ENCODE measurements around the gene MPEG1.

The MPEG1 gene, protein sequence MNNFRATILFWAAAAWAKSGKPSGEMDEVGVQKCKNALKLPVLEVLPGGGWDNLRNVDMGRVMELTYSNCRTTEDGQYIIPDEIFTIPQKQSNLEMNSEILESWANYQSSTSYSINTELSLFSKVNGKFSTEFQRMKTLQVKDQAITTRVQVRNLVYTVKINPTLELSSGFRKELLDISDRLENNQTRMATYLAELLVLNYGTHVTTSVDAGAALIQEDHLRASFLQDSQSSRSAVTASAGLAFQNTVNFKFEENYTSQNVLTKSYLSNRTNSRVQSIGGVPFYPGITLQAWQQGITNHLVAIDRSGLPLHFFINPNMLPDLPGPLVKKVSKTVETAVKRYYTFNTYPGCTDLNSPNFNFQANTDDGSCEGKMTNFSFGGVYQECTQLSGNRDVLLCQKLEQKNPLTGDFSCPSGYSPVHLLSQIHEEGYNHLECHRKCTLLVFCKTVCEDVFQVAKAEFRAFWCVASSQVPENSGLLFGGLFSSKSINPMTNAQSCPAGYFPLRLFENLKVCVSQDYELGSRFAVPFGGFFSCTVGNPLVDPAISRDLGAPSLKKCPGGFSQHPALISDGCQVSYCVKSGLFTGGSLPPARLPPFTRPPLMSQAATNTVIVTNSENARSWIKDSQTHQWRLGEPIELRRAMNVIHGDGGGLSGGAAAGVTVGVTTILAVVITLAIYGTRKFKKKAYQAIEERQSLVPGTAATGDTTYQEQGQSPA

DNA sequence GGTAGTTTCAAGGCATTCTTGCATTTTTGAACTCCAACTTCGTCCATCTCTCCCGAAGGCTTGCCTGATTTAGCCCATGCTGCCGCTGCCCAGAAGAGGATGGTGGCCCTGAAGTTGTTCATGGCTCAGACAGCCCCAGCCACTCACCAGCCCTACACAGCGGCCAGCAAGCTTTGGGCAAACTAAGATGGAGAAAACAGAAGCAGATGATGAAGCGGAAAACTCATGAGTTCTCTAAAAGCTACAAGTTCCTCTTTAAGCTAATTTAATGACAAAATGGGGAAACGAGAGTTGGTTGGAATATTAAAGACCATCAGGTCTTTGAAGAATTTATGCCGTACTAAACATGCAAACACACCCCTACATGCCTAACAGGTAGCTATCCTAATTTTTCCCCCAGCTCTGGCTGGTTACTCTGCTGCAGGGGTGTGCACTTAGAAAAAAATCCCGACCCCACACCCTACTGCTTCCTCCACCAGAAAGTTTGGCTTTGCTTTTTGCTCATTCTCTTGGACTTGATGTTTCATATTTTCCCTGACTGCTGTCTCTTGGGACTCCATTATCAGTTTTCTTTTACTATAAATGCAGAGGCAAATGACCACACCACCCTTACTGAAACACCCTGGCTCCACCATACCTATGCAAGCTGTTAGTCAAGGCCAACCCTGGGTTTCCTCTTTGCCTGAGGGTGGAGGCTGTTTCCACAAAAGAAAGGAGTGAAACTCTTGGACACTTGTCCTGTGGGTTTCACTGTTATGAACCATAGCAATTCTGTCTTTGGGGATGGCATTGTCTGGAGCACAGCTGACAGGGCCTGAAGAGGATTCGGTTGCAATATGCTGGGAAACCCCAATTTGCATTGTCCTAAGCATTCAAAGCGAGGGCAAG lies at the start of gene MPEG1:
Gene MPEG1, minus strand, starts transcription at position 184 of the 888 bp plus-strand sequence. Its CDS starts 62 bp downstream, at position 122.
- TF ChIP-seq PATZ1 (CRISPR knock-in tag; IDR thresholded peaks at IDR 0.05; ENCODE audit: borderline replicate concordance) (no peak), PPARA (CRISPR knock-in tag; IDR thresholded peaks at IDR 0.05; ENCODE audit: borderline replicate concordance) (no peak), OSR1 (CRISPR knock-in tag; IDR thresholded peaks at IDR 0.05) (no peak), TCF4 (CRISPR knock-in tag; IDR thresholded peaks at IDR 0.05; ENCODE audit: borderline replicate concordance) (no peak), ZFP30 (CRISPR knock-in tag; IDR thresholded peaks at IDR 0.05) (no peak), TOX (CRISPR knock-in tag; IDR thresholded peaks at IDR 0.05; ENCODE audit: borderline replicate concordance) (no peak), ZNF565 (CRISPR knock-in tag; conservative IDR thresholded peaks at IDR 0.05; ENCODE audit: low read depth) (no peak), ZNF70 (CRISPR knock-in tag; IDR thresholded peaks at IDR 0.05) (no peak), RARB (CRISPR knock-in tag; IDR thresholded peaks at IDR 0.05) (no peak)
- TF ChIP-seq, protein P1, sequence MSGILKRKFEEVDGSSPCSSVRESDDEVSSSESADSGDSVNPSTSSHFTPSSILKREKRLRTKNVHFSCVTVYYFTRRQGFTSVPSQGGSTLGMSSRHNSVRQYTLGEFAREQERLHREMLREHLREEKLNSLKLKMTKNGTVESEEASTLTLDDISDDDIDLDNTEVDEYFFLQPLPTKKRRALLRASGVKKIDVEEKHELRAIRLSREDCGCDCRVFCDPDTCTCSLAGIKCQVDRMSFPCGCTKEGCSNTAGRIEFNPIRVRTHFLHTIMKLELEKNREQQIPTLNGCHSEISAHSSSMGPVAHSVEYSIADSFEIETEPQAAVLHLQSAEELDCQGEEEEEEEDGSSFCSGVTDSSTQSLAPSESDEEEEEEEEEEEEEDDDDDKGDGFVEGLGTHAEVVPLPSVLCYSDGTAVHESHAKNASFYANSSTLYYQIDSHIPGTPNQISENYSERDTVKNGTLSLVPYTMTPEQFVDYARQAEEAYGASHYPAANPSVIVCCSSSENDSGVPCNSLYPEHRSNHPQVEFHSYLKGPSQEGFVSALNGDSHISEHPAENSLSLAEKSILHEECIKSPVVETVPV (CRISPR knock-in tag; IDR thresholded peaks at IDR 0.05), result no peak
- TF ChIP-seq, protein P2, sequence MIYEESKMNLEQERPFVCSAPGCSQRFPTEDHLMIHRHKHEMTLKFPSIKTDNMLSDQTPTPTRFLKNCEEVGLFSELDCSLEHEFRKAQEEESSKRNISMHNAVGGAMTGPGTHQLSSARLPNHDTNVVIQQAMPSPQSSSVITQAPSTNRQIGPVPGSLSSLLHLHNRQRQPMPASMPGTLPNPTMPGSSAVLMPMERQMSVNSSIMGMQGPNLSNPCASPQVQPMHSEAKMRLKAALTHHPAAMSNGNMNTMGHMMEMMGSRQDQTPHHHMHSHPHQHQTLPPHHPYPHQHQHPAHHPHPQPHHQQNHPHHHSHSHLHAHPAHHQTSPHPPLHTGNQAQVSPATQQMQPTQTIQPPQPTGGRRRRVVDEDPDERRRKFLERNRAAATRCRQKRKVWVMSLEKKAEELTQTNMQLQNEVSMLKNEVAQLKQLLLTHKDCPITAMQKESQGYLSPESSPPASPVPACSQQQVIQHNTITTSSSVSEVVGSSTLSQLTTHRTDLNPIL (CRISPR knock-in tag; IDR thresholded peaks at IDR 0.05; ENCODE audit: low read depth), result no peak
- no peak for ATAC-seq

DNA sequence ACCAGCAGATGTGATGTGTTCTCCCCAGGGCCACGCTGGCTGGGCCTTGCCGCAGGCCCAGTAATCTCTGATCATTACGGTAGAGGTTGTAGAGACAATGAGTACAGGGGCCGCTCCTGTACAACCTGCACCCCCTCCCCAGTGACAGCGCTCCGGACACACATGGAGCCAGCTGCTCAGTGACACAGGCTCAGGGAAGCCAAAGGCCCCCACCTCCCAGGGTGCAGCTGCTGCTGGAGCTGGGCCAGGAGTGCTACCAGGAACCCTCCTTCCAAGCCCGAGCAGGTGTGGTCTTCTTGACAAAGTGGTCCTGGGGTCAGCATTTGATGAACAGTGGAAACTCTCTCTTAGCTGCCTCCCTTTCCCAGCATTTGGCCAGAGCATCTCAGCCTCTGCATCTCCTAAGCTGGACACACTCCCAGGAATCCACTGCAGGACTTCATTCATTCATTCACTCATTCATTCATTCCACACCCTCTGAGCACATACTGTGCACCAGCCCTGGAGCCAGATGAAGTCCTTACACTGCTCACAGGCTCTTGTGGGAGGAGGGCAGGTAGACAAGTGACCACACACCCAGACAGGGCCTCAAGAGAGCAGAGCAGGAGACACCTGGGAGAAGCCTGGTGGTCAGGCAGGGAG lies 49.6 kb upstream of the MPEG1 start:
- TF ChIP-seq ZC3H10 (CRISPR knock-in tag; IDR thresholded peaks at IDR 0.05) (no peak), GLIS3 (CRISPR knock-in tag; IDR thresholded peaks at IDR 0.05) (no peak), POU6F1 (CRISPR knock-in tag; IDR thresholded peaks at IDR 0.05; ENCODE audit: borderline replicate concordance, low read depth) (no peak), ZNF8 (CRISPR knock-in tag; IDR thresholded peaks at IDR 0.05) (no peak), OSR1 (CRISPR knock-in tag; IDR thresholded peaks at IDR 0.05) (no peak), SNAI2 (CRISPR knock-in tag; IDR thresholded peaks at IDR 0.05) (no peak), TOX (CRISPR knock-in tag; IDR thresholded peaks at IDR 0.05; ENCODE audit: borderline replicate concordance) (no peak), CSDC2 (CRISPR knock-in tag; IDR thresholded peaks at IDR 0.05) (no peak)
- TF ChIP-seq, protein P2 (CRISPR knock-in tag; IDR thresholded peaks at IDR 0.05; ENCODE audit: low read depth), result no peak
- no peak for ATAC-seq

DNA sequence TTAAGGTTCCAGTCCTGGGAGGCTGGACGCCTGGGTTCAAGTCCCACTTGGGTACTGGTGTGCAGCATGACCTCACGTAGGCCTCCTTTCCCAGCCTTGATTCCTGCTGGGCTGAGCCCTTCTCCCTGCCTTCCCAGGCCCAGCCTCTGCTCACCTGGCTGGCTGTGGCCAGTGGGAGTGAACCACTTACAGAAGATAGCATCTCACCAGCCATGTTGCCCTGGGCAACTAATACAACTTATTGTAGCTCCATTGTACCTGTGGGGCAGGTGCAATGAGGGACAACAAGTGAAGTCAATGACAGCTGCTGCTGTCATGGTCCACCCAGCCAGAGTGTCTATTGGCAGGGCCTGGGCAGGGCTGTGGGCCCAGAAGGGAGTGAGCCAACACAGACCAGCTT lies 48.4 kb upstream of the MPEG1 start:
- TF ChIP-seq BACH2 (CRISPR knock-in tag; IDR thresholded peaks at IDR 0.05; ENCODE audit: borderline replicate concordance), result no peak
- no peak for TF ChIP-seq ZFP30 (CRISPR knock-in tag; IDR thresholded peaks at IDR 0.05)
- no peak for TF ChIP-seq TOX (CRISPR knock-in tag; IDR thresholded peaks at IDR 0.05; ENCODE audit: borderline replicate concordance)
- TF ChIP-seq, protein P2 (CRISPR knock-in tag; IDR thresholded peaks at IDR 0.05; ENCODE audit: low read depth), result no peak
- TF ChIP-seq PATZ1 (CRISPR knock-in tag; IDR thresholded peaks at IDR 0.05; ENCODE audit: borderline replicate concordance), result no peak
- no peak for TF ChIP-seq TCF4 (CRISPR knock-in tag; IDR thresholded peaks at IDR 0.05; ENCODE audit: borderline replicate concordance)
- TF ChIP-seq ZNF565 (CRISPR knock-in tag; conservative IDR thresholded peaks at IDR 0.05; ENCODE audit: low read depth), result no peak
- no peak for TF ChIP-seq POU6F1 (CRISPR knock-in tag; IDR thresholded peaks at IDR 0.05; ENCODE audit: borderline replicate concordance, low read depth)
- no peak for ATAC-seq

Measured in SK-N-SH treated with all-trans-retinoic acid at 6 μM for 48 hours (cell line).